SK-N-SH treated with all-trans-retinoic acid at 6 μM for 48 hours (cell line): ENCODE measurements around the gene OSBPL7.

Source experiments
- TF ChIP-seq, protein P1 (sequence below): fragments of 250-450 bp; sonication (Bioruptor Pico); IDR thresholded peaks from 2 replicates; pipeline ENCODE4 v1.8.0; 2021; ENCODE audit warnings: low read depth, mild to moderate bottlenecking, moderate library complexity, borderline replicate concordance
- TF ChIP-seq, protein P2 (sequence below): fragments of 250-450 bp; sonication (Bioruptor Pico); IDR thresholded peaks from 2 replicates; pipeline ENCODE4 v1.5.1; 2020; ENCODE audit warnings: low read depth, mild to moderate bottlenecking, moderate library complexity

DNA sequence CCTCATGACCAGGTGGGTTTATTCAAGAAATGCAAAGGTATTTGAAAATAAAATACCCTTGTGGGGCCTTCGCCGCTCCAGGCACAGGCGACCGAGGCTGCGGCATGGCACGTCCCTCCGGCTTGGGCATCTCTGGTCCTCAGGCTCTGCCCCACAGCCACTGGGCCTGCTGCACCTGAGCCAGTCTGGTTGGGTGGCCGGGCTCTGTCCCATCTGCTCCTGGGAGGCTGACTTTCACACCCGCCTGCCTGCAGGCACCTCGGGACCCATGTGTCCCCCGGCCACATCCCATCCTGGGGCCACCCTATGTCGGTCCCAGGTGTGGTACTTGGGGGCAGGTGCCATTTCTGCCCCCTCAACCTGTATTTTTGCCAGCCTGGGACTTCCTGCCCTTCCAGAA, 20.9 kb downstream of the OSBPL7 start:
- TF ChIP-seq, protein P1, sequence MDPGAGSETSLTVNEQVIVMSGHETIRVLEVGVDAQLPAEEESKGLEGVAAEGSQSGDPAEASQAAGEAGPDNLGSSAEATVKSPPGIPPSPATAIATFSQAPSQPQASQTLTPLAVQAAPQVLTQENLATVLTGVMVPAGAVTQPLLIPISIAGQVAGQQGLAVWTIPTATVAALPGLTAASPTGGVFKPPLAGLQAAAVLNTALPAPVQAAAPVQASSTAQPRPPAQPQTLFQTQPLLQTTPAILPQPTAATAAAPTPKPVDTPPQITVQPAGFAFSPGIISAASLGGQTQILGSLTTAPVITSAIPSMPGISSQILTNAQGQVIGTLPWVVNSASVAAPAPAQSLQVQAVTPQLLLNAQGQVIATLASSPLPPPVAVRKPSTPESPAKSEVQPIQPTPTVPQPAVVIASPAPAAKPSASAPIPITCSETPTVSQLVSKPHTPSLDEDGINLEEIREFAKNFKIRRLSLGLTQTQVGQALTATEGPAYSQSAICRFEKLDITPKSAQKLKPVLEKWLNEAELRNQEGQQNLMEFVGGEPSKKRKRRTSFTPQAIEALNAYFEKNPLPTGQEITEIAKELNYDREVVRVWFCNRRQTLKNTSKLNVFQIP (CRISPR knock-in tag), result no peak
- TF ChIP-seq, protein P2, sequence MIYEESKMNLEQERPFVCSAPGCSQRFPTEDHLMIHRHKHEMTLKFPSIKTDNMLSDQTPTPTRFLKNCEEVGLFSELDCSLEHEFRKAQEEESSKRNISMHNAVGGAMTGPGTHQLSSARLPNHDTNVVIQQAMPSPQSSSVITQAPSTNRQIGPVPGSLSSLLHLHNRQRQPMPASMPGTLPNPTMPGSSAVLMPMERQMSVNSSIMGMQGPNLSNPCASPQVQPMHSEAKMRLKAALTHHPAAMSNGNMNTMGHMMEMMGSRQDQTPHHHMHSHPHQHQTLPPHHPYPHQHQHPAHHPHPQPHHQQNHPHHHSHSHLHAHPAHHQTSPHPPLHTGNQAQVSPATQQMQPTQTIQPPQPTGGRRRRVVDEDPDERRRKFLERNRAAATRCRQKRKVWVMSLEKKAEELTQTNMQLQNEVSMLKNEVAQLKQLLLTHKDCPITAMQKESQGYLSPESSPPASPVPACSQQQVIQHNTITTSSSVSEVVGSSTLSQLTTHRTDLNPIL, result no peak
